Suprapubic skin (tissue), 4 donors: ENCODE data around the gene WNT2B.

Experiments used
- CTCF ChIP-seq, 2 donors: fragments of 200-600 bp in 1 of 2; fragments of 450-650 bp in 1 of 2; sonication (generic) in 1 of 2; IDR thresholded peaks; one replicate each; pipeline ENCODE4 v1.5.1; 2016 to 2019; ENCODE audit warnings: antibody characterized with exemption in 2 of 2, mild to moderate bottlenecking in 1 of 2, moderate library complexity in 1 of 2
- EP300 ChIP-seq: sonication (generic); formaldehyde crosslinking; IDR thresholded peaks from one replicate; pipeline ENCODE4 v1.6.1; 2017; ENCODE audit warnings: antibody characterized with exemption
- POLR2AphosphoS5 ChIP-seq, 3 donors: sonication (generic); formaldehyde crosslinking; IDR thresholded peaks; one replicate each; pipeline ENCODE4 v1.6.1; 2017; ENCODE audit warnings: antibody characterized with exemption in 3 of 3

- no peak for TF ChIP-seq POLR2AphosphoS5 (IDR thresholded peaks at IDR 0.05)
- TF ChIP-seq EP300, result no peak
- TF ChIP-seq CTCF (IDR thresholded peaks at IDR 0.05), result no peak
Measured at GRCh38 chr1:112510340-112510739, 1.6 kb downstream of the WNT2B start.
